Middle frontal gyrus (tissue), 1 donor: ENCODE data around the gene TUBGCP3.

ENCODE experiments used
- DNase-seq: peaks from one replicate; pipeline ENCODE4 v3.0.0-alpha.2; 2015; ENCODE audit warnings: low spot score; ENCODE audit errors: extremely low spot score

Gene TUBGCP3

GRCh38 chr13:112441779-112442310, 146.1 kb downstream of the TUBGCP3 start:
- DNase-seq: no peak

DNA sequence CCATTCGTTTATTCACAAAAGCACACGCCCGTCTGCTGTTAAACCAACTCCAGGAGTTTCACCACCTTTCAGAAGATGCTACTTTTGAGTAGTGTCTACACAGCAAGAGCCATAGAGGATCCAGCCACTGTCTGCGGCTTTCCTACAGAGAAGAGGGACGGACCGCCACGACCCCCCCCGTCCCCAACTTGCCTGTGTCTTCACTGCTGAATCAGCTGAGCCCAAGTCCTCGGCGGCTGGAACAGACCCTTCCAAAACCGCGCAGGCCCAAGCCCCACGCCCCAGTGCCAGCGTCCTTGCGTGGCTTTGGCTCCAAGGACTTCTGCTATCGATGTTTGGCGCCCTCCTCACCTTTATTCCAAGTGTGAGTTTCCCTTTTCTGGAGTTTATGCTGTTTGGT, 146.7 kb downstream of the TUBGCP3 start:
- DNase-seq: no peak

- no peak for DNase-seq
These were observed 149.4 kb downstream of the TUBGCP3 start for GRCh38 chr13:112438515-112438914.

GRCh38 chr13:112438094-112438493, 149.9 kb downstream of the TUBGCP3 start:
- no peak for DNase-seq

DNA sequence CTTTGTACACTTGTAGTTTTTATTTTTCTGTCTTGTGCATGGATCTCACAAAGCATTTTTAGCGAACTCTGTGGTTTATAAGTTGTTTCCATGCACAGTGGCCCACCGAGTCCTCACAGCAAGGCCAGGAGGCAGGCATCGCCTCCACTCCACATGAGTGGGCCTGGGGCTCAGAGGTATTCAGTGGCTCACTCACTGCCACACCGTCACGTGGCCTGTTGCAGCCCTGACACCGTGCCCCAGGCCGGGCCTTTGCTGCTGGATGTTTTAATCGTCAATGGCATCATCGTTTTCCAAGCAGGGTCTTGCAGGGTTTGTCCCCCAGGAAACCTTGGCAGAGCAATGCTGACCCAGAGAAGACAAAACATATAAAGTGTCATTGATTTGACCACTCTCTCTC, 152.0 kb downstream of the TUBGCP3 start:
- no peak for DNase-seq
